Common myeloid progenitor, CD34-positive (primary cell): Measurements from ENCODE around the gene NUB1.

Experiments used
- CTCF ChIA-PET: fragments of 350-600 bp; sonication (Branson Sonifier 250); formaldehyde crosslinking; loops from one replicate; lab custom pipeline; 2021; ENCODE audit warnings: antibody characterized with exemption; lab: Charles Lee
- POLR2A ChIA-PET: fragments of 350-600 bp; sonication (Branson Sonifier 250); formaldehyde crosslinking; loops from one replicate; lab custom pipeline; 2021; ENCODE audit warnings: antibody characterized with exemption; lab: Charles Lee
- DNase-seq, 3 donors: peaks; one replicate each; pipeline versions ENCODE4 v3.0.0 to v3.0.0-alpha.2; 2013
- H3K27ac ChIP-seq, 2 experiments: 1 replicate in 1 of 2; 2 replicates in 1 of 2; pipeline ENCODE4 v1.7.0; 2013; ENCODE audit warnings: inconsistent platforms in 2 of 2, low read length in 2 of 2, mild to moderate bottlenecking in 2 of 2, low read depth in 1 of 2, moderate library complexity in 1 of 2; ENCODE audit not compliant: severe bottlenecking in 2 of 2, insufficient read depth in 1 of 2, poor library complexity in 1 of 2
- H3K27me3 ChIP-seq, 5 experiments: replicated peaks in 2 of 5; 1 replicate in 3 of 5; 2 replicates in 2 of 5; pipeline versions ENCODE4 v1.6.1 to v1.7.0; 2013; ENCODE audit warnings: low read length in 4 of 5, mild to moderate bottlenecking in 2 of 5, moderate library complexity in 2 of 5, inconsistent platforms in 1 of 5; ENCODE audit not compliant: insufficient read depth in 5 of 5, control insufficient read depth in 4 of 5
- H3K36me3 ChIP-seq, 4 experiments: 1 replicate in 2 of 4; 2 replicates in 2 of 4; pipeline versions ENCODE4 v1.6.1 to v1.7.0; 2013; ENCODE audit warnings: low read length in 3 of 4, control low read depth in 1 of 4, mild to moderate bottlenecking in 1 of 4; ENCODE audit not compliant: control insufficient read depth in 4 of 4, insufficient read depth in 4 of 4
- H3K4me1 ChIP-seq, 4 experiments: 1 replicate in 3 of 4; 2 replicates in 1 of 4; pipeline versions ENCODE4 v1.6.1 to v1.7.1; 2013; ENCODE audit warnings: low read length in 3 of 4, mild to moderate bottlenecking in 3 of 4, control low read depth in 1 of 4, inconsistent platforms in 1 of 4, moderate library complexity in 1 of 4; ENCODE audit not compliant: control insufficient read depth in 4 of 4, insufficient read depth in 4 of 4; ENCODE audit errors: control extremely low read depth in 1 of 4
- H3K4me3 ChIP-seq, 7 experiments: 1 replicate in 4 of 7; 2 replicates in 3 of 7; pipeline versions ENCODE4 v1.5.1 to v1.7.0; 2013; ENCODE audit warnings: mild to moderate bottlenecking in 7 of 7, low read length in 6 of 7, moderate library complexity in 6 of 7, inconsistent platforms in 2 of 7, low read depth in 2 of 7, control low read depth in 1 of 7; ENCODE audit not compliant: insufficient read depth in 4 of 7, control insufficient read depth in 1 of 7; ENCODE audit errors: extremely low read depth in 1 of 7
- H3K9me3 ChIP-seq, 5 experiments: 1 replicate in 4 of 5; 2 replicates in 1 of 5; pipeline versions ENCODE4 v1.6.1 to v1.7.1; 2013; ENCODE audit warnings: low read length in 4 of 5, mild to moderate bottlenecking in 2 of 5, inconsistent platforms in 1 of 5, low read depth in 1 of 5, moderate library complexity in 1 of 5; ENCODE audit not compliant: control insufficient read depth in 4 of 5, insufficient read depth in 2 of 5; ENCODE audit errors: control extremely low read depth in 1 of 5
- WGBS: methylation state at CpG from one replicate; pipeline ENCODE4 v1.1.5; 2013; ENCODE audit not compliant: insufficient coverage; 5-methylcytosine and 5-hydroxymethylcytosine counted together

NUB1 gene

GRCh38 chr7:151423936-151424335, 82.3 kb downstream of the NUB1 start:
- no peak for DNase-seq
- H3K9me3 ChIP-seq = peaks cover 2 to 32% (median 12%) of the 10 kb centered on the region in 5 experiments

GRCh38 chr7:151424799-151425198, 83.2 kb downstream of the NUB1 start:
- CTCF ChIA-PET = no interaction called here
- no peak overlapping the region for H3K4me3 ChIP-seq
- no peaks in the 10 kb centered on the region for H3K36me3 ChIP-seq
- POLR2A ChIA-PET = no interaction called here
- peaks cover 0 to 20% (median 10%) of the 10 kb centered on the region in 4 experiments for H3K4me1 ChIP-seq
- DNase-seq = no peak
- no peak overlapping the region for H3K27ac ChIP-seq
- WGBS = 94% methylated on average over 5 of the region's 5 CpGs
- peaks cover 0 to 28% (median 8%) of the 10 kb centered on the region in 5 experiments for H3K9me3 ChIP-seq
- peaks cover 0 to 18% (median 2%) of the 10 kb centered on the region in 5 experiments for H3K27me3 ChIP-seq

More at GRCh38 chr7:151423936-151424335, 82.3 kb downstream of the NUB1 start:
- Histone ChIP-seq H3K27ac (no peak overlapping the region), H3K36me3 (no peaks in the 10 kb centered on the region), H3K27me3 (peaks cover 0 to 18% (median 2%) of the 10 kb centered on the region in 5 experiments), H3K4me3 (no peak overlapping the region), H3K4me1 (peaks cover 0 to 12% (median 4%) of the 10 kb centered on the region in 4 experiments)
- 91% methylated on average over 4 of the region's 5 CpGs for WGBS
- POLR2A ChIA-PET = no interaction called here
- CTCF ChIA-PET = interaction anchor here (0.8 to 1.0 kb wide), 2 partner anchors 12 to 24 kb away, joined by 3 to 4 read pairs; no protein-coding TSS in a partner anchor

- Histone ChIP-seq H3K4me3 (no peak overlapping the region), H3K9me3 (peaks cover 0 to 20% (median 4%) of the 10 kb centered on the region in 5 experiments), H3K27ac (no peak overlapping the region), H3K27me3 (peaks cover 0 to 25% (median 2%) of the 10 kb centered on the region in 5 experiments), H3K36me3 (no peaks in the 10 kb centered on the region), H3K4me1 (peaks cover 0 to 25% (median 15%) of the 10 kb centered on the region in 4 experiments)
- ChIA-PET CTCF (interaction anchor here (0.8 to 1.7 kb wide), 2 partner anchors 12 to 14 kb away, joined by 3 read pairs; no protein-coding TSS in a partner anchor), POLR2A (no interaction called here)
- no peak for DNase-seq
- 91% methylated on average over 4 of the region's 7 CpGs for WGBS
Measured at GRCh38 chr7:151425670-151426440, 84.2 kb downstream of the NUB1 start.

GRCh38 chr7:151426441-151426903, 84.9 kb downstream of the NUB1 start:
- 94% methylated on average over 14 of the region's 14 CpGs for WGBS
- DNase-seq = no peak
- CTCF ChIA-PET = interaction anchor here (1.7 kb wide), 1 partner anchor 11 kb away, joined by 3 read pairs; no protein-coding TSS in a partner anchor
- POLR2A ChIA-PET = no interaction called here
- no peak overlapping the region for H3K4me3 ChIP-seq
- H3K27me3 ChIP-seq = peaks cover 0 to 29% (median 2%) of the 10 kb centered on the region in 5 experiments
- peaks cover 0 to 16% (median 4%) of the 10 kb centered on the region in 5 experiments for H3K9me3 ChIP-seq
- peaks cover 0 to 25% (median 15%) of the 10 kb centered on the region in 4 experiments for H3K4me1 ChIP-seq
- H3K27ac ChIP-seq = no peak overlapping the region
- no peaks in the 10 kb centered on the region for H3K36me3 ChIP-seq

- POLR2A ChIA-PET = no interaction called here
- Histone ChIP-seq H3K4me1 (peaks cover 0 to 25% (median 15%) of the 10 kb centered on the region in 4 experiments), H3K36me3 (no peaks in the 10 kb centered on the region), H3K4me3 (no peak overlapping the region), H3K27ac (no peak overlapping the region), H3K9me3 (peaks cover 0 to 10% (median 4%) of the 10 kb centered on the region in 5 experiments), H3K27me3 (peaks cover 0 to 29% (median 2%) of the 10 kb centered on the region in 5 experiments)
- 98% methylated on average over 20 of the region's 23 CpGs for WGBS
- CTCF ChIA-PET = interaction anchor here (1.7 kb wide), 1 partner anchor 11 kb away, joined by 3 read pairs; no protein-coding TSS in a partner anchor
- DNase-seq = no peak
Measured at GRCh38 chr7:151426904-151427704, 85.5 kb downstream of the NUB1 start.

- Histone ChIP-seq H3K4me1 (peaks cover 0 to 32% (median 18%) of the 10 kb centered on the region in 4 experiments), H3K27me3 (peaks cover 0 to 29% (median 2%) of the 10 kb centered on the region in 5 experiments), H3K4me3 (no peak overlapping the region), H3K36me3 (no peaks in the 10 kb centered on the region), H3K9me3 (peaks cover 0 to 3% (median 0%) of the 10 kb centered on the region in 5 experiments), H3K27ac (no peak overlapping the region)
- 100% methylated on average over 2 of the region's 10 CpGs for WGBS
- POLR2A ChIA-PET = no interaction called here
- CTCF ChIA-PET = no interaction called here
- no peak for DNase-seq
Measured at GRCh38 chr7:151427705-151428377, 86.2 kb downstream of the NUB1 start.
